PC-3 (cell line): ENCODE results near the gene URB2. TPM values are rescaled to one million over a fixed set of nuclear protein-coding genes. Genes with fewer than 3 reads are reported as not detected.

Source experiments
- ATAC-seq: fragments of 200-7000 bp; cut with Tn5 transposase; 2 replicates; pipeline ENCODE4 v1.9.1; 2020; ENCODE audit warnings: mild to moderate bottlenecking, moderate library complexity
- BruUV-seq: library from RNA; stranded (reverse); fragments of 400-500 nt; replicated peaks from 2 replicates; lab custom pipeline; 2021; lab: Mats Ljungman, UMichigan
- CTCF ChIA-PET: fragments of 300-600 bp; sonication (Branson Sonifier 250); formaldehyde crosslinking; loops from one replicate; lab custom pipeline; 2022; ENCODE audit warnings: antibody characterized with exemption; lab: Charles Lee
- POLR2A ChIA-PET: fragments of 300-600 bp; sonication (Branson Sonifier 250); formaldehyde crosslinking; loops from one replicate; lab custom pipeline; 2022; ENCODE audit warnings: antibody characterized with exemption; ENCODE audit not compliant: unreplicated experiment; lab: Charles Lee
- DNase-seq: peaks from one replicate; pipeline ENCODE4 v3.0.0-alpha.2; 2015
- H2AFZ ChIP-seq: fragments of 300-600 bp; sonication (generic); 2 replicates; pipeline ENCODE4 v1.6.0; 2016; ENCODE audit warnings: antibody characterized with exemption, low read length
- H3F3A ChIP-seq: fragments of 300-600 bp; sonication (generic); one replicate; pipeline ENCODE4 v1.6.0; 2017; ENCODE audit warnings: antibody characterized with exemption, low read length, control low read depth, mild to moderate bottlenecking; ENCODE audit not compliant: unreplicated experiment
- H3K27ac ChIP-seq: fragments of 300-600 bp; sonication (generic); 2 replicates; pipeline ENCODE4 v1.5.1; 2016; ENCODE audit warnings: mild to moderate bottlenecking, low read length
- H3K27me3 ChIP-seq: fragments of 300-600 bp; sonication (generic); 2 replicates; pipeline ENCODE4 v1.6.1; 2016; ENCODE audit warnings: low read length, mixed read lengths
- H3K36me3 ChIP-seq: fragments of 300-600 bp; sonication (generic); 2 replicates; pipeline ENCODE4 v1.6.1; 2016; ENCODE audit warnings: low read depth, mixed run types, low read length, mixed read lengths
- H3K4me1 ChIP-seq: fragments of 300-600 bp; sonication (generic); 2 replicates; pipeline ENCODE4 v1.5.1; 2016; ENCODE audit warnings: low read length; ENCODE audit not compliant: insufficient read depth
- H3K4me2 ChIP-seq: fragments of 300-600 bp; sonication (generic); 2 replicates; pipeline ENCODE4 v1.6.0; 2016; ENCODE audit warnings: low read length
- H3K4me3 ChIP-seq: fragments of 300-600 bp; sonication (generic); 2 replicates; pipeline ENCODE4 v1.5.1; 2016; ENCODE audit warnings: mild to moderate bottlenecking, low read length, mixed read lengths
- H3K79me2 ChIP-seq: fragments of 300-600 bp; sonication (generic); 2 replicates; pipeline ENCODE4 v1.6.1; 2017; ENCODE audit warnings: low read length, mixed read lengths
- H3K9ac ChIP-seq: fragments of 300-600 bp; sonication (generic); 2 replicates; pipeline ENCODE4 v1.6.0; 2016; ENCODE audit warnings: mild to moderate bottlenecking, low read length
- H3K9me2 ChIP-seq: fragments of 300-600 bp; sonication (generic); replicated peaks from 2 replicates; pipeline ENCODE4 v1.6.1; 2016; ENCODE audit warnings: mixed run types, low read length, mixed read lengths
- H3K9me3 ChIP-seq: fragments of 300-600 bp; sonication (generic); 2 replicates; pipeline ENCODE4 v1.6.1; 2016; ENCODE audit warnings: low read length, mixed read lengths
- H4K20me1 ChIP-seq: fragments of 300-600 bp; sonication (generic); 2 replicates; pipeline ENCODE4 v1.6.1; 2016; ENCODE audit warnings: low read length, mixed read lengths
- CTCF ChIP-seq: fragments of 300-600 bp; sonication (generic); conservative IDR thresholded peaks from 2 replicates; pipeline ENCODE4 v1.5.1; 2017; ENCODE audit warnings: antibody characterized with exemption, low read depth, mild to moderate bottlenecking, low read length
- EZH2 ChIP-seq: fragments of 300-600 bp; sonication (generic); IDR thresholded peaks from one replicate; pipeline ENCODE4 v1.6.1; 2017; ENCODE audit warnings: antibody characterized with exemption, mild to moderate bottlenecking, low read length; ENCODE audit not compliant: unreplicated experiment
- EZH2phosphoT487 ChIP-seq: fragments of 300-600 bp; sonication (generic); IDR thresholded peaks from 2 replicates; pipeline ENCODE4 v1.6.1; 2018; ENCODE audit warnings: mild to moderate bottlenecking, antibody characterized with exemption, low read length, borderline replicate concordance
- intact Hi-C: fragments of 100-400 bp; cut with micrococcal nuclease; formaldehyde crosslinking; loops from 2 replicates; pipeline ENCODE4 v1.9.0; 2023
- total RNA-seq: library from RNA; depleted of rRNA; stranded (reverse); fragments of >200 nt; gene quantifications from 2 replicates; pipeline ENCODE4 v1.2.3, GENCODE V29; 2014

The URB2 gene
- total RNA-seq, 1 experiment from 2014 or later, result 26.2 TPM

- ATAC-seq (no peak), DNase-seq (no peak)
- BruUV-seq, result no TSS peak
- H3K9ac ChIP-seq, result no peak overlapping the region
- intact Hi-C loops, result no loop called here
- peaks cover 21% of the 10 kb centered on the region for H3K36me3 ChIP-seq
- no peaks in the 10 kb centered on the region for H3F3A ChIP-seq
- H3K79me2 ChIP-seq, result peaks cover 76% of the 10 kb centered on the region
- ChIA-PET CTCF (no interaction called here), POLR2A (no interaction called here)
- peaks cover 27% of the 10 kb centered on the region; the same call in 1 of the 2 replicates for H4K20me1 ChIP-seq
- H3K9me2 ChIP-seq, result no peaks in the 10 kb centered on the region
- H3K4me3 ChIP-seq, result no peak overlapping the region
- H3K4me1 ChIP-seq, result peaks cover 2% of the 10 kb centered on the region; the same call in 1 of the 2 replicates
- no peak overlapping the region for H3K4me2 ChIP-seq
- H2AFZ ChIP-seq, result no peak overlapping the region
- no peaks in the 10 kb centered on the region for H3K9me3 ChIP-seq
- TF ChIP-seq EZH2phosphoT487 (no peak), CTCF (no peak), EZH2 (no peak)
- H3K27me3 ChIP-seq, result no peaks in the 10 kb centered on the region
- H3K27ac ChIP-seq, result no peak overlapping the region
Measured at GRCh38 chr1:229617351-229618100, 8.5 kb upstream of the URB2 start.

GRCh38 chr1:229619002-229619401 is 7.0 kb upstream of the URB2 start:
- POLR2A ChIA-PET, result no interaction called here
- H3K79me2 ChIP-seq, result peaks cover 91% of the 10 kb centered on the region
- H2AFZ ChIP-seq, result no peak overlapping the region
- TF ChIP-seq CTCF (no peak), EZH2 (no peak), EZH2phosphoT487 (no peak)
- no peaks in the 10 kb centered on the region for H3K27me3 ChIP-seq
- H3K9me3 ChIP-seq, result no peaks in the 10 kb centered on the region
- H3K36me3 ChIP-seq, result peaks cover 6% of the 10 kb centered on the region
- BruUV-seq, result no TSS peak
- no peak overlapping the region for H3K27ac ChIP-seq
- no peak overlapping the region for H3K4me2 ChIP-seq
- H3K4me1 ChIP-seq, result peaks cover 5% of the 10 kb centered on the region
- DNase-seq (no peak), ATAC-seq (no peak)
- H4K20me1 ChIP-seq, result peaks cover 35% of the 10 kb centered on the region
- H3F3A ChIP-seq, result no peaks in the 10 kb centered on the region
- CTCF ChIA-PET, result no interaction called here
- H3K4me3 ChIP-seq, result no peak overlapping the region
- no peak overlapping the region for H3K9ac ChIP-seq
- H3K9me2 ChIP-seq, result no peaks in the 10 kb centered on the region
- intact Hi-C loops, result no loop called here

GRCh38 chr1:229619614-229620013 is 6.4 kb upstream of the URB2 start:
- no peak overlapping the region for H3K4me2 ChIP-seq
- H3F3A ChIP-seq, result no peaks in the 10 kb centered on the region
- no TSS peak for BruUV-seq
- ATAC-seq, result no peak
- peaks cover 11% of the 10 kb centered on the region for H3K4me1 ChIP-seq
- H3K9me3 ChIP-seq, result no peaks in the 10 kb centered on the region
- TF ChIP-seq CTCF, result no peak
- no peak for TF ChIP-seq EZH2phosphoT487
- no peak for TF ChIP-seq EZH2
- DNase-seq, result no peak
- H3K27ac ChIP-seq, result no peak overlapping the region
- no peak overlapping the region for H2AFZ ChIP-seq
- H3K9ac ChIP-seq, result no peak overlapping the region
- ChIA-PET POLR2A (no interaction called here), CTCF (no interaction called here)
- H3K27me3 ChIP-seq, result no peaks in the 10 kb centered on the region
- peaks cover 94% of the 10 kb centered on the region for H3K79me2 ChIP-seq
- H4K20me1 ChIP-seq, result peaks cover 42% of the 10 kb centered on the region
- H3K36me3 ChIP-seq, result peaks cover under 1% of the 10 kb centered on the region; the same call in 1 of the 2 replicates
- no peaks in the 10 kb centered on the region for H3K9me2 ChIP-seq
- intact Hi-C loops, result no loop called here
- H3K4me3 ChIP-seq, result no peak overlapping the region
